ENCODE measurements around the gene SARDH.

DNA sequence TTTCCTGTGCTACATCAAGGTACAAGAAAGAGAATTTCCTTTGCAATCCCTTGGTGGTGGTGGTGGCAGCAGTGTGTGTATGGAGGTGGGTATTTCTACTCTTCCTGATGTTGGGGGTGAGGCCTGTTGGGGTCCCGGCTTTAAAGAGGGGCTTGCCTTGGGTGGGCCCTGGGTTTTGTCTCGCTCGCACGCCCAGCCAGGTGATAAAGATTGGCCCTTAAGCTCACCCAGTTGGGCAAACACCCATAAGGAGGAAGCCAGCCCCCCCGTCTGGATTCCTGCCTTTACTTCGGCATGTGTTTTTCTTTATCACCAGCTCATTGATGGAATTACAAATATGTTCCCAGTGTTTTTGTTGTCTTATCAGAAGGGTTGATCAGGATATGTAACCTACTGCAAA lies 16.0 kb upstream of the SARDH start:
- TF ChIP-seq, protein P1, sequence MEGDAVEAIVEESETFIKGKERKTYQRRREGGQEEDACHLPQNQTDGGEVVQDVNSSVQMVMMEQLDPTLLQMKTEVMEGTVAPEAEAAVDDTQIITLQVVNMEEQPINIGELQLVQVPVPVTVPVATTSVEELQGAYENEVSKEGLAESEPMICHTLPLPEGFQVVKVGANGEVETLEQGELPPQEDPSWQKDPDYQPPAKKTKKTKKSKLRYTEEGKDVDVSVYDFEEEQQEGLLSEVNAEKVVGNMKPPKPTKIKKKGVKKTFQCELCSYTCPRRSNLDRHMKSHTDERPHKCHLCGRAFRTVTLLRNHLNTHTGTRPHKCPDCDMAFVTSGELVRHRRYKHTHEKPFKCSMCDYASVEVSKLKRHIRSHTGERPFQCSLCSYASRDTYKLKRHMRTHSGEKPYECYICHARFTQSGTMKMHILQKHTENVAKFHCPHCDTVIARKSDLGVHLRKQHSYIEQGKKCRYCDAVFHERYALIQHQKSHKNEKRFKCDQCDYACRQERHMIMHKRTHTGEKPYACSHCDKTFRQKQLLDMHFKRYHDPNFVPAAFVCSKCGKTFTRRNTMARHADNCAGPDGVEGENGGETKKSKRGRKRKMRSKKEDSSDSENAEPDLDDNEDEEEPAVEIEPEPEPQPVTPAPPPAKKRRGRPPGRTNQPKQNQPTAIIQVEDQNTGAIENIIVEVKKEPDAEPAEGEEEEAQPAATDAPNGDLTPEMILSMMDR (optimal IDR thresholded peaks at IDR 0.05 in 1 of 3, IDR thresholded peaks at IDR 0.05 in 1 of 3, conservative IDR thresholded peaks at IDR 0.05 in 1 of 3; ENCODE audit: extremely low read depth in 1 of 3, insufficient read depth in 2 of 3, low read length in 3 of 3), result no peak
- TF ChIP-seq EZH2 (IDR thresholded peaks at IDR 0.05; ENCODE audit: low read length), result no peak

Measured in keratinocyte (primary cell).